ENCODE results near the gene HEY2.

Gene HEY2

DNA sequence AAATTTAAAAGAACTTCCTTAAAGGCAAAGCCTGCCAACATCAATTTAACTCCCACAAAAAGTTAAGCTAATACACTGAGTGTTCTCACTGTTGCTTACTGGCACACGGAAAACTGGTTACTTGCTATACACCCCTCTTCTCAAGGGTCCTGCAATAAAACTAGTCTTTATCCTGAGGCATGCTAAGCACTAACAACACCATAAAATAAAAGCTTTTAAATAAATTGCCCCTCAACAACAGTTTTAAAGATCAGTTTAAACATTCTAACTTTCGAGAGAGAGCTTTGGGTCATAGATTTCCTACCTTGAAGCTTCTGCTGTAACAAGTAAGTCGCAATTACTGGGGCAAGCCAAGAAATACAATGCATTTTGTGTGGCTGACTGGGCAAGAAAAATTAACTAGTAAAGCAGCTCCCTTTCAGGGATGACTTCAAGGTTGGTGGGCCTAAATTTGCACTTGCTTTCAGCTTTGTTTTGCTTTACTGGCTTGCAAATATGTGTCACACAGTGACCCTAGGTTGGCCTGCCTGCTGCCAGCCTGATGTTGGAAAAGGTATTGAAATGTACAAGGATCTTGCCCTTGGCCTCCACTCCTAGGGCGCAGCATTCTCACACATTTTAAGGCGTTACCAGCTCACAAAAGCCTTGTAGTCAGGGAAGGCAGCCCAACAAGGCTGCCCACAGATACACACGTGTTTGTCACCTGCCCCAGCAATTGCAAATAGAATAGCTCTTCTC is 4.0 kb upstream of the HEY2 start:
- no peak for DNase-seq

- DNase-seq: no peak
These were observed 3.4 kb upstream of the HEY2 start for GRCh38 chr6:125746019-125746414.

GRCh38 chr6:125746731-125747588 is 2.5 kb upstream of the HEY2 start:
- DNase-seq: peak in 1 of 2 donors; percentile 18

GRCh38 chr6:125747589-125748405 is 1.6 kb upstream of the HEY2 start:
- no peak for DNase-seq

- peak in 1 of 2 donors; percentile 18 for DNase-seq
These were observed 843 bp upstream of the HEY2 start for GRCh38 chr6:125748406-125749172.

- DNase-seq: no peak
These were observed 646 bp downstream of the HEY2 start for GRCh38 chr6:125749865-125750691.

DNA sequence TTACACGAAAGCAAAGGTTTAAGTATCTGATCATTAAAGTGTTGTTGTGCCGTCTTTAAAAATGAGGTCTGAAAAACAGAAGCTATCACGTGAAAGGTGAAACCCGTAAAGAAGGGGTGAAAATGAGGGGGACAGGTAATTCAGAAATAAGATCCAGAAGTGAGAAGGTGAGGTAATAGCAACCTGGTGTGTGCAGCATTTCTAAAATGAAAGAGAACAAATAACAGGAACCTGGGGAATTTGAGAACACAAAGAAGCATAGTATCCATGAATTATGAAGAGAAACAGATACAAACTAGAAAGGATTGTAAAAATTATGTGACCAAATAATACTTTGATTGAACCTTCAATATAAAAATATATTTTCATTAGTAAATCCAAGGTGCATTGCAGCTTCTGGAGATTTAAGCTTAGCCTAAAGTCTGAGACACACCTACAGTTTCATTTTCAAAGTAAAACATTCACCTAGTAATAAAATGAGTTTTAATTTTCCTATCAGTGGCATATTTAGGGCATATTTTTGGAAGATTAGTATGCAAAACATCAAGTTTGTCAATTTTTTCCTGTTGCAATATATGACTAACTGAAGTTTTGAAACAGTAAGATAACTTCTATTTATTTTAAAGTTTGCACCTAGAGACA is 1.4 kb downstream of the HEY2 start:
- DNase-seq: no peak

GRCh38 chr6:125751334-125751916 is 2.0 kb downstream of the HEY2 start:
- DNase-seq: no peak

DNA sequence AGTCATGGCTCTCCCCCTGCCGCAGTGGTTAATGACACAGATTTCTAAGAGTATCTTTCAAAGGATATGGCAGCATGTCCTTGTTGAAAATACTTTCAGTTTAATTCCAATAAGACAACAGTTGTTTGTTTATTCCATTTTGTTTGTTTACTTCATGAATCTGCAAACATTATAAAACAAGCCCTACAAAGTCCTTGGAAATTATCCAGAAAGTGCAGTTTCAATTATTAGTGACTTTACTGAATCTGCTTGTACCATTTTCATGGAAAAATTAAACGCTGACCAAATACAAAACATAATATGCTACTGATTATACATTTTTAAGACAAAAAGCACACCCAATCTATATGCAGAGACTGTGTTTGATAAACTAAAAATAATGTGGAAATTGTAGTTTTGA is 3.3 kb downstream of the HEY2 start:
- no peak for DNase-seq

DNA sequence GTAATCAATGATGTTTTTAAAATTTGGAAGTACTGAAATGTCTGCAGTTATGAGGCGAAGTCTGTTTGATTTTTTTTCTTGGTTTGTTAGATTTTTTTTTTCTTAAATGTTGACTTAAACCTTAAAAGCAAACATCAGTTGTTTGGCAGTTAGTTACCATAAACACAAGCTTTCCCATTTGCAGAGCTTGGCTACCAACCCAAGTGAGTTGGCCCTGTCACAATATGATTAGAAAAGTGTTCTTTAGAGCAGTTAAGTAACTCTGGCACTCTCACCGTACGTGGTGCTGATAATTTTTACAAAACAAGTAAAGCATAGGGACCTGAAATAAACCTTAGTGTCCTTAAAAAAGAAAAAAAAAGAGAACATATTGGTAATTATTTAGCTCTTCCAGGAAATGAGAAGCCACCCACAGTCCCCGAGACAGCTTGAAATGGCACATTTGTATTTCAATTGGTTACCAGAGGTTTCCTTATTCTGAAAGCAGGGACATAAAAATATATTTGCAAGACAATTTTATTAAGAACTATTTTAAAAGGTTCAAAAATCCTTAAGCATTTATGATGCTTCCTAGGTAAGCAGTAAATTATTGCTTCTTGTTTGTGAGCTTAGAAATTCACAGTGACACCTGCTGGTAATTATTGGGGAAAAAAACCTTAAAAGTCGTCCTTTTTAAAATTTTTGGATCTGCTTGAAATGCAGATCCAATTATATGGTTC is 3.9 kb downstream of the HEY2 start:
- peak in 1 of 2 donors; percentile 33 for DNase-seq

GRCh38 chr6:125753937-125754259 is 4.5 kb downstream of the HEY2 start:
- no peak for DNase-seq

GRCh38 chr6:125754566-125754965 is 5.1 kb downstream of the HEY2 start:
- no peak for DNase-seq

GRCh38 chr6:125759184-125759902 is 9.9 kb downstream of the HEY2 start:
- no peak for DNase-seq

DNA sequence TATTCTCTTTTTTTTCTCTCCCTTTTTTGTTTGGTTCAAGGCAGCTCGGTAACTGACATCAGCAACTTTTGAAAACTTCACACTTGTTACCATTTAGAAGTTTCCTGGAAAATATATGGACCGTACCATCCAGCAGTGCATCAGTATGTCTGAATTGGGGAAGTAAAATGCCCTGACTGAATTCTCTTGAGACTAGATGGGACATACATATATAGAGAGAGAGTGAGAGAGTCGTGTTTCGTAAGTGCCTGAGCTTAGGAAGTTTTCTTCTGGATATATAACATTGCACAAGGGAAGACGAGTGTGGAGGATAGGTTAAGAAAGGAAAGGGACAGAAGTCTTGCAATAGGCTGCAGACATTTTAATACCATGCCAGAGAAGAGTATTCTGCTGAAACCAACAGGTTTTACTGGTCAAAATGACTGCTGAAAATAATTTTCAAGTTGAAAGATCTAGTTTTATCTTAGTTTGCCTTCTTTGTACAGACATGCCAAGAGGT is 10.6 kb downstream of the HEY2 start:
- DNase-seq: no peak

DNA sequence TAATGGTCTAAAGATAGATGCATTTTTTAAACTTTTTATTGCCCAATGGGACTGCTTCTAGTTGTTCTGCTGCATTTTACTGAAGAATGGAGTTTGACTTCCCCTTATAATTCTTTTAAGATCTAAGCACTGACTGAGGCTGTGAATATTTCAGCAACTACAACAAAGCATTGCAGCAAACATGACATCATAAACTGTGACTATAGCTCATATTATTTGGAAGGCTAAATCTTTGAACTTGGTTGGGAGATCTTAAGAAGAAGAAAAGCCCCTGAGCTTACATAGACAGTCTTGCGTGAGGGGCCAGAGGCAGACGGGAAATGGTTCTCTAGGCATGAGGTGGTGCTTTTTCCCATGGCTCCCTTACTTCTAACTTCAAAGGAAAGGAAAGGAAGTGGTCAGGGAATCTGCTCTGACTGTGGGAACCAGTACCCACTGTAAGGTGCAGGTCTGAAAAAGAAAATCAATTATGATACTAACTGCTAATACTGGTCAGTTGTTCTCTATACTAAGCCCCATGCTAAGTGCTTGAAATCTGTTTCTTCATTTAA is 14.8 kb downstream of the HEY2 start:
- peak; percentile 29 to 39 for DNase-seq

DNA sequence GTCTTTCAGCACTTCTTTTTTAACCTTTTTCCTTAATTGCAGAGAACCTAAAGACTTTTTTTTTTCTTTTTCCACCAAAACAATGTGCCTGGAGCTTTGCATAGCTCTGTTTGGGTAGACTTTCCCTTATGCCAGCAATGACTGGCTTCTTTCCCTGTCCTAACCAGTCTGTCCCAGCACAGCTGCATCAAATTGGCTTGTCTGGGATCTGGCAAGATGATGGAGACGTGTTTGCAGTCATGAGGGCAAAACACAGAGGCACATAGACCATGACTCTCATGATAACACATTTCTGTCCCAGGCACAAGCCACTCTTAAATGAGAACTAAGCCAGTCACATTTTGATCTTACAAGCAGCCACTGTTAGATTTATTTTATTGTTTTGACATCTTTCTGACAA is 16.5 kb downstream of the HEY2 start:
- DNase-seq: no peak

DNA sequence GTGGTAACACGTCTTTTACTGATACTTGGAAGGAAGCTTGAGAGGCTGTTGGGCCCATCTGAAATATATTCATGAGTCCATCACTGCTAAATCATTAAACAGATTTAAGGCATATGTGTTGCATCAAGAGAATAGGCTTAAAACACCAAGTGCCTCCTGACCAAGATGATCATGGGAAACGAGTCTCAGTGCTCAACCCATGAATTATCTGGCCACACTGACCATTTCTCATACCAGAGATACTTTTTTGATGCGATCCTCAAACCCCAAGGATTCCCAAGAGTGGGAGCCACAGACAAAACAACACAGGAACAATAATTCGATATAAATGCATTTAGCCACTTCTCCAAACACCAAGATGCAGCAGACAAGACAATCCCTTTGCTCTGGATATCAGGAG is 17.2 kb downstream of the HEY2 start:
- no peak for DNase-seq

DNA sequence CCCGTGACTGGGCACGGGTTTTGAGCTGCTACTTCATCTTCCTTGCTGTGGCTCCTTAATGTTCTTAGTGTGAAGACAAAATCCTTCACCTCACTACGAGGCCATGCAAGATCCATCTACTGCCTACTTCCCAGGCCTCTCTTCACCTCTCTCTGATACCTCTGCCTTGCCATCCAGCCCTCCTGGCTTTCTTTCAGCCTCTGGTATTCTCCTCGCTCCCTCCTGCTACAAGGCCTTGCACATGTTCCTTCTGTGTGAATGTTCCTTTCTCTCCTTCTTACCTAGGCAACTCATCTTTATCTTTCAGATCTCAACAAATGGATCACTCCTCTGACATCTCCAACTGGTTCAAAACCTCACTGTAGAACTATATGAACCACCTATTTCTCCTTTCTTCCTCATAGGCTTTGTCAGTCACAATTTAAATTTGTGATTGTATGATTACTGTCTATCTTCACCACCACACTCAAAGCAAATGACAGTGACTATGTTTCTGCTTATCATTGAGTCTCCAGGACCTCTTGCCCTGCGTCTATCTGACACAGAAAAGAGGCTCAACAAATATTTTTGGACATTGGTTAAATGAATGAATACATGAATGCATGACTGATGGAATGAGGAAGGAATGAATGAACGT is 19.8 kb downstream of the HEY2 start:
- DNase-seq: no peak
